ENCODE data around the gene ACOT9. TPM values are rescaled to one million over a fixed set of nuclear protein-coding genes. Genes with fewer than 3 reads are reported as not detected.

ACOT9 gene
- total and polyA plus RNA-seq, 5 experiments from 2014 or later = 5.9 to 14.8 (median 13.0) TPM

Other genes starting within 250 kb of the ACOT9 start
- 1 to 10 TPM; 9.0 to 9.9 TPM for gene PRDX4, start 75.8 kb downstream of the ACOT9 start, total RNA-seq
- gene PRDX4, start 75.8 kb downstream of the ACOT9 start, polyA plus RNA-seq = 10 to 100 TPM; 33.0 to 45.1 (median 44.3) TPM
- 100 to 1,000 TPM; 116 to 121 TPM for gene SAT1, start 39.9 kb upstream of the ACOT9 start, total RNA-seq
- gene SAT1, start 39.9 kb upstream of the ACOT9 start, polyA plus RNA-seq = 10 to 100 TPM; 50.1 to 91.0 (median 83.3) TPM
- 10 to 100 TPM in 1 of 2 experiments, 1 to 10 TPM in 1; 6.8 to 10.8 TPM for gene APOO, start 164.7 kb upstream of the ACOT9 start, total RNA-seq
- 10 to 100 TPM; 15.9 to 20.2 (median 19.7) TPM for gene APOO, start 164.7 kb upstream of the ACOT9 start, polyA plus RNA-seq
- gene CXorf58, start 164.7 kb upstream of the ACOT9 start, total RNA-seq = not detected
- gene CXorf58, start 164.7 kb upstream of the ACOT9 start, polyA plus RNA-seq = not detected